ENCODE measurements around the gene TMEM143.

DNA sequence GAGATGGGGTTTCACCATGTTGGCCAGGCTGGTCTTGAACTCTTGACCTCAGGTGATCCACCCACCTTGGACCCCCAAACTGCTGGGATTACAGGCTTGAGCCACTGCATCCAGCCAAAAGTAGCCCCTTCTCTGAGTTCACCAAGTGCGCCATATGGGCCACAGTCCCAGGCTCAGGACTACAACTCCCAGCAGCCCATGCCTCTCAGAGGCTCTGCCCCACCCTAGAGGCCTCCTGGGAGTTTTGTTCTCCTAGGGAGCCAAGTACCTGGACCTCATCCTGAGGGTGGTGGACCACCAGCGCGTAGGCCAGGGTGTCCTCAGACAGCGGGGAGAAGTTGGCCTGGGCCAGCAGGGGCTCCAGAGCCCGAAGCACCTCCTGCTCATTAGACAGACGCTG, 18.8 kb downstream of the TMEM143 start:
- TF ChIP-seq, protein P1, sequence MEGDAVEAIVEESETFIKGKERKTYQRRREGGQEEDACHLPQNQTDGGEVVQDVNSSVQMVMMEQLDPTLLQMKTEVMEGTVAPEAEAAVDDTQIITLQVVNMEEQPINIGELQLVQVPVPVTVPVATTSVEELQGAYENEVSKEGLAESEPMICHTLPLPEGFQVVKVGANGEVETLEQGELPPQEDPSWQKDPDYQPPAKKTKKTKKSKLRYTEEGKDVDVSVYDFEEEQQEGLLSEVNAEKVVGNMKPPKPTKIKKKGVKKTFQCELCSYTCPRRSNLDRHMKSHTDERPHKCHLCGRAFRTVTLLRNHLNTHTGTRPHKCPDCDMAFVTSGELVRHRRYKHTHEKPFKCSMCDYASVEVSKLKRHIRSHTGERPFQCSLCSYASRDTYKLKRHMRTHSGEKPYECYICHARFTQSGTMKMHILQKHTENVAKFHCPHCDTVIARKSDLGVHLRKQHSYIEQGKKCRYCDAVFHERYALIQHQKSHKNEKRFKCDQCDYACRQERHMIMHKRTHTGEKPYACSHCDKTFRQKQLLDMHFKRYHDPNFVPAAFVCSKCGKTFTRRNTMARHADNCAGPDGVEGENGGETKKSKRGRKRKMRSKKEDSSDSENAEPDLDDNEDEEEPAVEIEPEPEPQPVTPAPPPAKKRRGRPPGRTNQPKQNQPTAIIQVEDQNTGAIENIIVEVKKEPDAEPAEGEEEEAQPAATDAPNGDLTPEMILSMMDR (IDR thresholded peaks at IDR 0.05; ENCODE audit: low read depth, low read length), result no peak
- no peak for TF ChIP-seq EZH2phosphoT487 (IDR thresholded peaks at IDR 0.05; ENCODE audit: low read depth)

All from OCI-LY3 (cell line).